K562 (cell line): Measurements from ENCODE around the gene KBTBD13. TPM values are rescaled to one million over a fixed set of nuclear protein-coding genes. Genes with fewer than 3 reads are reported as not detected.
A peak's percentile ranks its signal among the peaks of the same experiment; 100 is the strongest.

Source experiments
- ARID2 ChIP-seq: fragments of 450-650 bp; IDR thresholded peaks from 2 replicates; pipeline ENCODE4 v1.6.1; 2017; ENCODE audit warnings: antibody characterized with exemption, mild to moderate bottlenecking
- BMI1 ChIP-seq: fragments of 150-350 bp; IDR thresholded peaks from 2 replicates; pipeline ENCODE4 v1.6.1; 2014; ENCODE audit warnings: low read length
- FOXA1 ChIP-seq: fragments of 450-650 bp; IDR thresholded peaks from 2 replicates; pipeline ENCODE4 v1.6.1; 2016; ENCODE audit warnings: mild to moderate bottlenecking, borderline replicate concordance
- FOXJ2 ChIP-seq: fragments of 200-800 bp; sonication (Bioruptor generic); IDR thresholded peaks from 2 replicates; pipeline ENCODE4 v1.6.1; 2016; ENCODE audit warnings: missing genetic modification characterization, missing compliant biosample characterization
- HDAC1 ChIP-seq, 2 experiments: fragments of 450-650 bp; IDR thresholded peaks; 2 replicates each; pipeline ENCODE4 v1.6.1; 2016 to 2017; ENCODE audit warnings: inconsistent platforms in 1 of 2, mild to moderate bottlenecking in 1 of 2, moderate library complexity in 1 of 2
- HOXB6 ChIP-seq: fragments of 250-450 bp; sonication (Bioruptor Pico); IDR thresholded peaks from 2 replicates; pipeline ENCODE4 v1.5.1; 2022; ENCODE audit warnings: mild to moderate bottlenecking, borderline replicate concordance
- L3MBTL2 ChIP-seq: fragments of 450-650 bp; IDR thresholded peaks from 2 replicates; pipeline ENCODE4 v1.6.1; 2016; ENCODE audit warnings: mild to moderate bottlenecking, moderate library complexity
- MEF2D ChIP-seq: conservative IDR thresholded peaks from 2 replicates; pipeline ENCODE4 v1.6.1; 2016; ENCODE audit warnings: low read depth, missing genetic modification characterization, missing compliant biosample characterization
- PTTG1 ChIP-seq: fragments of 450-650 bp; IDR thresholded peaks from 2 replicates; pipeline ENCODE4 v1.6.1; 2016; ENCODE audit warnings: low read depth, mild to moderate bottlenecking, missing genetic modification characterization, missing compliant biosample characterization
- SAFB ChIP-seq: fragments of 200-400 bp; formaldehyde crosslinking; IDR thresholded peaks from 2 replicates; pipeline ENCODE4 v1.6.1; 2017; ENCODE audit warnings: low read depth, low read length, borderline replicate concordance
- ZNF316 ChIP-seq: fragments of 450-650 bp; IDR thresholded peaks from 2 replicates; pipeline ENCODE4 v1.6.1; 2016
- polyA plus RNA-seq, 8 experiments: library from polyadenylated mRNA; depleted of rRNA in 4 of 8; stranded (reverse) in 5 of 8; unstranded in 3 of 8; fragments of >200 nt; fragmentation: Nextera tagmentation in 2 of 8; fragmentation: Illumina TruSeq in 1 of 8; extraction: Ambion mirVana in 2 of 8; extraction: Trizol in 1 of 8; gene quantifications; 2 replicates each; pipeline versions ENCODE4 v1.2.1 to v1.2.3, GENCODE V29; 2011 to 2014; ENCODE audit warnings: inconsistent platforms in 1 of 8, missing spikeins in 1 of 8
- total RNA-seq, 7 experiments: library from RNA; depleted of rRNA in 6 of 7; stranded (reverse); fragments of >200 nt in 6 of 7; fragmentation: Illumina TruSeq in 2 of 7; extraction: Trizol in 2 of 7; gene quantifications; 2 replicates each; pipeline versions ENCODE4 v1.2.1 to v1.2.3, GENCODE V29; 2011 to 2021; ENCODE audit warnings: low replicate concordance in 1 of 7
- TF ChIP-seq, protein P1 (sequence below): fragments of 450-650 bp; IDR thresholded peaks from 2 replicates; pipeline ENCODE4 v1.6.1; 2016; ENCODE audit warnings: antibody characterized with exemption
- TF ChIP-seq, protein P2 (sequence below): fragments of 200-400 bp; formaldehyde crosslinking; IDR thresholded peaks from 2 replicates; pipeline ENCODE4 v1.6.1; 2017; ENCODE audit warnings: mild to moderate bottlenecking, low read depth, low read length, moderate library complexity
- TF ChIP-seq, protein P3 (sequence below), 2 experiments: fragments of 450-650 bp in 1 of 2; sonication (generic) in 1 of 2; formaldehyde crosslinking in 1 of 2; IDR thresholded peaks; 2 replicates each; pipeline versions ENCODE4 v1.7.1 to v1.9.0; 2016 to 2022; ENCODE audit warnings: inconsistent platforms in 1 of 2, mild to moderate bottlenecking in 1 of 2, missing genetic modification reagents in 1 of 2

KBTBD13 gene
- total and polyA plus RNA-seq, 9 of the 15 experiments (the other 6 are each of a cell fraction or from before 2014, with no cell fraction given): 0.07 to 0.13 (median 0.10) TPM; not detected in 3

DNA sequence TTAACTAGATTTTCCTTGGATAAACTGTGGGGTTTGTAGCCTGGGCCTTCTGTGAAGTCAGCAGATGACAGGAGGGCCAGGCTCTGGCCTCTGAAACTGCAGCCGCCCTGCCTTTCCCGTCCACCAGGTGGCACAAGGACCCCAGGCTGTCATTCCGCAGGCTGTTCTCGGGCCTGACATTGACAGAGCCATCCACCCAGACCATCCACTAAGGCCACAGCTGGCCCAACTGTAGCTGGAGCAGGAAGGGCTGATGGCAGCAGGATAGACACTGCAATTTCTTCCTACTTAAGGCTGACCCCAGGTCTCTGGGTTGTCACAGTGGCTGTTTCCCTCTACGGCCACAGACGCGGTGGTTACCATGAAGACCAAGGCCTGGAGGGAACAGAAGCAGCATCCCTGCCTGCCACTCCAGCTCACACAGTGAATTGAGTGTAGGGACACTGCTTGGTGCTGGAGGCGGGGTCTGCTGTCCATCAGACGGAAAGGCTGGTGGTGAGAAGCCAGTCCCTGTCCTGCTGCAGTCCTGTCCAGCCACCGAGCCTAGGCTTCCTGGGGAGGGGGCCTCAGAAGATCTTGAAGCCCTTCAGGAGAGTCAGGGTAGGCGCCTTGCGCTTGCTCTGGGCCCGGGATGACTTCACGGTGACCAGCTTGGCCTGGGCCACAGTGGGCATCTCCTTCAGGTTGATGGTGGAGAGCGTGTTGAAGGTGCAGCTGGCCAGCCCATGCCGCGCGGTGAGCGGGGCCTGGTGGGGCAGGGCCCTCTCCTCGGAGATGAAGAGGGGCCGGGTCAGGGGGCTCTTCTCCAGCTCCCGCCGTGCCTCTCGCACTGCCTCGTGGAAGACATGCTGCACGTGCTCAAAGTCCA is 22.0 kb upstream of the KBTBD13 start (continued):
- no peak for TF ChIP-seq HOXB6 (CRISPR knock-in tag)
- TF ChIP-seq, protein P1, sequence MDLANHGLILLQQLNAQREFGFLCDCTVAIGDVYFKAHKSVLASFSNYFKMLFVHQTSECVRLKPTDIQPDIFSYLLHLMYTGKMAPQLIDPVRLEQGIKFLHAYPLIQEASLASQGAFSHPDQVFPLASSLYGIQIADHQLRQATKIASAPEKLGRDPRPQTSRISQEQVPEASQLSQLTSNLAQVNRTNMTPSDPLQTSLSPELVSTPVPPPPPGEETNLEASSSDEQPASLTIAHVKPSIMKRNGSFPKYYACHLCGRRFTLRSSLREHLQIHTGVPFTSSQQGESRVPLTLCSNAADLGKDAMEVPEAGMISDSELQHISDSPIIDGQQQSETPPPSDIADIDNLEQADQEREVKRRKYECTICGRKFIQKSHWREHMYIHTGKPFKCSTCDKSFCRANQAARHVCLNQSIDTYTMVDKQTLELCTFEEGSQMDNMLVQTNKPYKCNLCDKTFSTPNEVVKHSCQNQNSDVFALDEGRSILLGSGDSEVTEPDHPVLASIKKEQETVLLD: no peak
- TF ChIP-seq ARID2: no peak
- TF ChIP-seq MEF2D (tag): no peak
- no peak for TF ChIP-seq SAFB
- TF ChIP-seq FOXA1: no peak
- TF ChIP-seq, protein P2, sequence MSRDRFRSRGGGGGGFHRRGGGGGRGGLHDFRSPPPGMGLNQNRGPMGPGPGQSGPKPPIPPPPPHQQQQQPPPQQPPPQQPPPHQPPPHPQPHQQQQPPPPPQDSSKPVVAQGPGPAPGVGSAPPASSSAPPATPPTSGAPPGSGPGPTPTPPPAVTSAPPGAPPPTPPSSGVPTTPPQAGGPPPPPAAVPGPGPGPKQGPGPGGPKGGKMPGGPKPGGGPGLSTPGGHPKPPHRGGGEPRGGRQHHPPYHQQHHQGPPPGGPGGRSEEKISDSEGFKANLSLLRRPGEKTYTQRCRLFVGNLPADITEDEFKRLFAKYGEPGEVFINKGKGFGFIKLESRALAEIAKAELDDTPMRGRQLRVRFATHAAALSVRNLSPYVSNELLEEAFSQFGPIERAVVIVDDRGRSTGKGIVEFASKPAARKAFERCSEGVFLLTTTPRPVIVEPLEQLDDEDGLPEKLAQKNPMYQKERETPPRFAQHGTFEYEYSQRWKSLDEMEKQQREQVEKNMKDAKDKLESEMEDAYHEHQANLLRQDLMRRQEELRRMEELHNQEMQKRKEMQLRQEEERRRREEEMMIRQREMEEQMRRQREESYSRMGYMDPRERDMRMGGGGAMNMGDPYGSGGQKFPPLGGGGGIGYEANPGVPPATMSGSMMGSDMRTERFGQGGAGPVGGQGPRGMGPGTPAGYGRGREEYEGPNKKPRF: no peak
- TF ChIP-seq, protein P3, sequence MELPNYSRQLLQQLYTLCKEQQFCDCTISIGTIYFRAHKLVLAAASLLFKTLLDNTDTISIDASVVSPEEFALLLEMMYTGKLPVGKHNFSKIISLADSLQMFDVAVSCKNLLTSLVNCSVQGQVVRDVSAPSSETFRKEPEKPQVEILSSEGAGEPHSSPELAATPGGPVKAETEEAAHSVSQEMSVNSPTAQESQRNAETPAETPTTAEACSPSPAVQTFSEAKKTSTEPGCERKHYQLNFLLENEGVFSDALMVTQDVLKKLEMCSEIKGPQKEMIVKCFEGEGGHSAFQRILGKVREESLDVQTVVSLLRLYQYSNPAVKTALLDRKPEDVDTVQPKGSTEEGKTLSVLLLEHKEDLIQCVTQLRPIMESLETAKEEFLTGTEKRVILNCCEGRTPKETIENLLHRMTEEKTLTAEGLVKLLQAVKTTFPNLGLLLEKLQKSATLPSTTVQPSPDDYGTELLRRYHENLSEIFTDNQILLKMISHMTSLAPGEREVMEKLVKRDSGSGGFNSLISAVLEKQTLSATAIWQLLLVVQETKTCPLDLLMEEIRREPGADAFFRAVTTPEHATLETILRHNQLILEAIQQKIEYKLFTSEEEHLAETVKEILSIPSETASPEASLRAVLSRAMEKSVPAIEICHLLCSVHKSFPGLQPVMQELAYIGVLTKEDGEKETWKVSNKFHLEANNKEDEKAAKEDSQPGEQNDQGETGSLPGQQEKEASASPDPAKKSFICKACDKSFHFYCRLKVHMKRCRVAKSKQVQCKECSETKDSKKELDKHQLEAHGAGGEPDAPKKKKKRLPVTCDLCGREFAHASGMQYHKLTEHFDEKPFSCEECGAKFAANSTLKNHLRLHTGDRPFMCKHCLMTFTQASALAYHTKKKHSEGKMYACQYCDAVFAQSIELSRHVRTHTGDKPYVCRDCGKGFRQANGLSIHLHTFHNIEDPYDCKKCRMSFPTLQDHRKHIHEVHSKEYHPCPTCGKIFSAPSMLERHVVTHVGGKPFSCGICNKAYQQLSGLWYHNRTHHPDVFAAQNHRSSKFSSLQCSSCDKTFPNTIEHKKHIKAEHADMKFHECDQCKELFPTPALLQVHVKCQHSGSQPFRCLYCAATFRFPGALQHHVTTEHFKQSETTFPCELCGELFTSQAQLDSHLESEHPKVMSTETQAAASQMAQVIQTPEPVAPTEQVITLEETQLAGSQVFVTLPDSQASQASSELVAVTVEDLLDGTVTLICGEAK (IDR thresholded peaks at IDR 0.05): no peak
- TF ChIP-seq, protein P3 (CRISPR knock-in tag; IDR thresholded peaks at IDR 0.05): no peak
- TF ChIP-seq ZNF316: no peak
- no peak for TF ChIP-seq FOXJ2 (tag)
- TF ChIP-seq L3MBTL2: 0 out of 2 replicates have a peak, but pooled peaks have one; percentile 17
- TF ChIP-seq BMI1: no peak
- TF ChIP-seq HDAC1 (IDR thresholded peaks at IDR 0.05): no peak
- TF ChIP-seq PTTG1 (tag): no peak
